NCI-H748 treated with DMSO at 0.1 percent for 48 hours (cell line): ENCODE measurements around the gene ATP6V0E1.
"Not testable (repeated sequence)": the region's sequence is repeated elsewhere in the genome, so short reads cannot be mapped to it uniquely, and the experiment has no call there.

Experiments
- DNase-seq: peaks from one replicate; lab custom pipeline; 2025; lab: John Stamatoyannopoulos, UW

ATP6V0E1 gene

GRCh38 chr5:173039188-173039587 is 55.6 kb downstream of the ATP6V0E1 start:
- DNase-seq, result no peak

GRCh38 chr5:173039964-173040363 is 56.4 kb downstream of the ATP6V0E1 start:
- DNase-seq, result no peak

GRCh38 chr5:173041881-173042762 is 58.6 kb downstream of the ATP6V0E1 start:
- no peak for DNase-seq

- DNase-seq, result no peak
Observed at GRCh38 chr5:173042763-173043107, 59.2 kb downstream of the ATP6V0E1 start.

GRCh38 chr5:173045474-173045873 is 61.9 kb downstream of the ATP6V0E1 start:
- no peak for DNase-seq

GRCh38 chr5:173047096-173047837 is 63.7 kb downstream of the ATP6V0E1 start:
- DNase-seq, result not testable (repeated sequence)

- no peak for DNase-seq
Observed at GRCh38 chr5:173047838-173048105, 64.2 kb downstream of the ATP6V0E1 start.

GRCh38 chr5:173050791-173051190 is 67.2 kb downstream of the ATP6V0E1 start:
- DNase-seq, result no peak

- DNase-seq, result no peak
Observed at GRCh38 chr5:173051746-173052145, 68.2 kb downstream of the ATP6V0E1 start.

- DNase-seq, result no peak
Observed at GRCh38 chr5:173053041-173053440, 69.5 kb downstream of the ATP6V0E1 start.

- no peak for DNase-seq
Observed at GRCh38 chr5:173055042-173055721, 71.6 kb downstream of the ATP6V0E1 start.

GRCh38 chr5:173055722-173055982 is 72.1 kb downstream of the ATP6V0E1 start:
- no peak for DNase-seq

GRCh38 chr5:173055983-173056782 is 72.6 kb downstream of the ATP6V0E1 start, which contains the start of gene CREBRF:
Gene CREBRF, plus strand, starts transcription at chr5:173056352. Its CDS starts 24,424 bp downstream, at chr5:173080776.
- DNase-seq, result peak; percentile 74

GRCh38 chr5:173056783-173057061 is 73.2 kb downstream of the ATP6V0E1 start:
- no peak for DNase-seq

GRCh38 chr5:173057062-173057924 is 73.7 kb downstream of the ATP6V0E1 start:
- DNase-seq, result peak; percentile 86

GRCh38 chr5:173062141-173062540 is 78.6 kb downstream of the ATP6V0E1 start:
- no peak for DNase-seq

- no peak for DNase-seq
Observed at GRCh38 chr5:173065155-173065554, 81.6 kb downstream of the ATP6V0E1 start.

GRCh38 chr5:173069671-173070070 is 86.1 kb downstream of the ATP6V0E1 start:
- DNase-seq, result no peak

- DNase-seq, result no peak
Observed at GRCh38 chr5:173075137-173075843, 91.7 kb downstream of the ATP6V0E1 start.

- DNase-seq, result no peak
Observed at GRCh38 chr5:173075970-173076369, 92.4 kb downstream of the ATP6V0E1 start.

GRCh38 chr5:173076471-173076870 is 92.9 kb downstream of the ATP6V0E1 start:
- DNase-seq, result not testable (repeated sequence)
